Prostate gland (tissue), 2 donors: ENCODE results near the gene AFAP1. TPM values are rescaled to one million over a fixed set of nuclear protein-coding genes. Genes with fewer than 3 reads are reported as not detected.
"Not testable (repeated sequence)": the region's sequence is repeated elsewhere in the genome, so short reads cannot be mapped to it uniquely, and the experiment has no call there.

ENCODE experiments used
- DNase-seq: peaks from one replicate; pipeline ENCODE4 v3.0.0-alpha.2; 2019; ENCODE audit warnings: low spot score
- H3K27ac ChIP-seq, 2 donors: fragments of 200-600 bp; sonication (generic); 2 replicates each; pipeline ENCODE4 v1.5.1; 2017 to 2019
- H3K27me3 ChIP-seq: fragments of 200-600 bp; sonication (generic); replicated peaks from 2 replicates; pipeline ENCODE4 v1.5.1; 2019; ENCODE audit not compliant: insufficient read depth
- H3K36me3 ChIP-seq, 2 donors: fragments of 200-600 bp; sonication (generic); 1 replicate in 1 of 2; 2 replicates in 1 of 2; pipeline versions ENCODE4 v1.5.1 to v1.8.1; 2017 to 2019
- H3K4me1 ChIP-seq: fragments of 200-600 bp; sonication (generic); replicated peaks from 2 replicates; pipeline ENCODE4 v1.5.1; 2019
- H3K4me3 ChIP-seq, 2 donors: fragments of 200-600 bp; sonication (generic); 2 replicates each; pipeline ENCODE4 v1.5.1; 2017 to 2019
- H3K9me3 ChIP-seq: fragments of 200-600 bp; sonication (generic); 2 replicates; pipeline ENCODE4 v1.5.1; 2017
- CTCF ChIP-seq, 4 experiments: fragments of 200-600 bp in 2 of 4; fragments of 450-650 bp in 2 of 4; sonication (generic) in 2 of 4; IDR thresholded peaks; 1 replicate in 3 of 4; 2 replicates in 1 of 4; pipeline ENCODE4 v1.5.1; 2016 to 2019; ENCODE audit warnings: antibody characterized with exemption in 4 of 4, mild to moderate bottlenecking in 2 of 4, moderate library complexity in 2 of 4
- POLR2A ChIP-seq: fragments of 450-650 bp; IDR thresholded peaks from one replicate; pipeline ENCODE4 v1.6.1; 2016; ENCODE audit warnings: antibody characterized with exemption, mild to moderate bottlenecking
- POLR2AphosphoS5 ChIP-seq: sonication (generic); formaldehyde crosslinking; IDR thresholded peaks from one replicate; pipeline ENCODE4 v1.6.1; 2017; ENCODE audit warnings: antibody characterized with exemption
- WGBS: methylation state at CpG from one replicate; pipeline ENCODE4 v1.1.5; 2018; 5-methylcytosine and 5-hydroxymethylcytosine counted together
- intact Hi-C: fragments of 100-400 bp; cut with DNase I; formaldehyde crosslinking; loops from one replicate; pipeline ENCODE4 v1.14.2; 2022
- total RNA-seq, 2 donors: library from RNA; depleted of rRNA; stranded (reverse); fragments of >200 nt; gene quantifications; one replicate each; pipeline ENCODE4 v1.1.0, GENCODE V29; 2016

The AFAP1 gene
- total RNA-seq, 2 donors from 2014 or later: 17.5 to 19.8 TPM

- Histone ChIP-seq H3K27me3 (no peaks in the 10 kb centered on the region), H3K4me3 (no peak overlapping the region), H3K4me1 (peaks cover 3% of the 10 kb centered on the region), H3K36me3 (no peaks in the 10 kb centered on the region), H3K9me3 (no peaks in the 10 kb centered on the region), H3K27ac (no peak overlapping the region)
- intact Hi-C loops: loop anchor here (5.0 kb wide), 1 partner anchor 165 kb away; no protein-coding TSS in a partner anchor
- no peak for TF ChIP-seq POLR2A
- TF ChIP-seq POLR2AphosphoS5: no peak
- no peak for TF ChIP-seq CTCF (IDR thresholded peaks at IDR 0.05)
- DNase-seq: no peak
- 91% methylated on average over 7 of the region's 7 CpGs for WGBS
Observed at GRCh38 chr4:7926822-7927221, 12.8 kb downstream of the AFAP1 start.

- WGBS: 70% methylated on average over 4 of the region's 4 CpGs
- no peak for DNase-seq
- H3K4me1 ChIP-seq: peaks cover 3% of the 10 kb centered on the region
- no peak overlapping the region for H3K4me3 ChIP-seq
- H3K27me3 ChIP-seq: no peaks in the 10 kb centered on the region
- no peaks in the 10 kb centered on the region for H3K36me3 ChIP-seq
- TF ChIP-seq POLR2A (no peak), CTCF (IDR thresholded peaks at IDR 0.05) (no peak), POLR2AphosphoS5 (no peak)
- intact Hi-C loops: no loop called here
- no peak overlapping the region for H3K27ac ChIP-seq
- H3K9me3 ChIP-seq: no peaks in the 10 kb centered on the region
Observed at GRCh38 chr4:7924570-7924969, 15.1 kb downstream of the AFAP1 start.

- H3K9me3 ChIP-seq: no peaks in the 10 kb centered on the region
- H3K4me3 ChIP-seq: no peak overlapping the region
- H3K27ac ChIP-seq: no peak overlapping the region
- H3K36me3 ChIP-seq: no peaks in the 10 kb centered on the region
- H3K4me1 ChIP-seq: peaks cover 3% of the 10 kb centered on the region
- no peak for DNase-seq
- H3K27me3 ChIP-seq: no peaks in the 10 kb centered on the region
- TF ChIP-seq POLR2AphosphoS5: no peak
- TF ChIP-seq POLR2A: no peak
- TF ChIP-seq CTCF (IDR thresholded peaks at IDR 0.05): no peak
- 48% methylated on average over 7 of the region's 7 CpGs for WGBS
- intact Hi-C loops: no loop called here
Observed at GRCh38 chr4:7924163-7924562, 15.5 kb downstream of the AFAP1 start.

GRCh38 chr4:7922466-7922865 is 17.2 kb downstream of the AFAP1 start:
- no peak for DNase-seq
- TF ChIP-seq CTCF (IDR thresholded peaks at IDR 0.05): no peak
- no peak for TF ChIP-seq POLR2AphosphoS5
- TF ChIP-seq POLR2A: no peak
- Histone ChIP-seq H3K36me3 (no peaks in the 10 kb centered on the region), H3K27ac (no peak overlapping the region), H3K4me1 (no peaks in the 10 kb centered on the region), H3K27me3 (no peaks in the 10 kb centered on the region), H3K9me3 (no peaks in the 10 kb centered on the region), H3K4me3 (no peak overlapping the region)
- 89% methylated on average over 7 of the region's 7 CpGs for WGBS
- intact Hi-C loops: no loop called here

- Histone ChIP-seq H3K9me3 (no peaks in the 10 kb centered on the region), H3K27me3 (no peaks in the 10 kb centered on the region), H3K4me3 (no peak overlapping the region), H3K36me3 (no peaks in the 10 kb centered on the region), H3K4me1 (no peaks in the 10 kb centered on the region), H3K27ac (no peak overlapping the region)
- intact Hi-C loops: no loop called here
- DNase-seq: no peak
- TF ChIP-seq POLR2A (no peak), CTCF (IDR thresholded peaks at IDR 0.05) (no peak), POLR2AphosphoS5 (no peak)
- 82% methylated on average over 12 of the region's 12 CpGs for WGBS
Observed at GRCh38 chr4:7918981-7919380, 20.7 kb downstream of the AFAP1 start.

- H3K4me1 ChIP-seq, H3K9me3 ChIP-seq, H3K4me3 ChIP-seq, H3K27ac ChIP-seq, H3K36me3 ChIP-seq, intact Hi-C loops, H3K27me3 ChIP-seq, DNase-seq: not testable (repeated sequence)
- 94% methylated on average over 18 of the region's 18 CpGs for WGBS
Observed at GRCh38 chr4:7918187-7918586, 21.5 kb downstream of the AFAP1 start.
